Neural progenitor cell (in vitro differentiated cells): ENCODE results near the gene STAT5A.

Experiments used
- CTCF ChIP-seq: fragments of 200-600 bp; sonication (generic); IDR thresholded peaks from 2 replicates; pipeline ENCODE4 v1.5.1; 2017; ENCODE audit warnings: antibody characterized with exemption, mild to moderate bottlenecking
- EZH2 ChIP-seq: fragments of 200-600 bp; sonication (generic); IDR thresholded peaks from 2 replicates; pipeline ENCODE4 v1.6.1; 2017; ENCODE audit warnings: antibody characterized with exemption, mild to moderate bottlenecking, moderate library complexity
- EZH2phosphoT487 ChIP-seq: fragments of 200-600 bp; sonication (generic); IDR thresholded peaks from 2 replicates; pipeline ENCODE4 v1.6.1; 2017; ENCODE audit warnings: antibody characterized with exemption

- TF ChIP-seq CTCF (no peak), EZH2phosphoT487 (no peak), EZH2 (no peak)
Observed at GRCh38 chr17:42294469-42295398, 6.4 kb downstream of the STAT5A start.
